Body of pancreas (tissue), 4 donors: ENCODE results near the gene COL13A1.

Experiments
- CTCF ChIP-seq, 7 experiments: fragments of 450-650 bp in 4 of 7; fragments of 200-600 bp in 3 of 7; sonication (generic) in 3 of 7; IDR thresholded peaks; one replicate each; pipeline ENCODE4 v1.5.1; 2016 to 2019; ENCODE audit warnings: antibody characterized with exemption in 7 of 7
- POLR2A ChIP-seq, 3 donors: fragments of 450-650 bp; IDR thresholded peaks; one replicate each; pipeline ENCODE4 v1.6.1; 2016; ENCODE audit warnings: antibody characterized with exemption in 3 of 3, mild to moderate bottlenecking in 2 of 3

GRCh38 chr10:69949770-69950169 lies 148.1 kb downstream of the COL13A1 start:
- no peak for TF ChIP-seq CTCF (IDR thresholded peaks at IDR 0.05)
- no peak for TF ChIP-seq POLR2A (IDR thresholded peaks at IDR 0.05)
